HG03060 (cell line): ENCODE measurements around the gene SMURF2.

Experiments used
- ATAC-seq: cut with Tn5 transposase; IDR thresholded peaks from one replicate; pipeline ENCODE4 v1.9.1; 2021; ENCODE audit warnings: low read depth, moderate number of reproducible peaks; ENCODE audit not compliant: unreplicated experiment

Gene SMURF2

GRCh38 chr17:64506576-64507412 is 155.3 kb downstream of the SMURF2 start, which contains the start of gene CEP95:
Gene CEP95, plus strand, starts transcription at chr17:64506977. Its CDS starts 121 bp downstream, at chr17:64507098.
- peak; percentile 33 for ATAC-seq

- ATAC-seq = peak; percentile 42
These were observed 155.9 kb downstream of the SMURF2 start, which contains the start of gene DDX5 for GRCh38 chr17:64506201-64506575. Gene DDX5, minus strand, starts transcription at chr17:64506289. Its CDS starts 170 bp downstream, at chr17:64506119.

GRCh38 chr17:64505340-64506200 is 156.5 kb downstream of the SMURF2 start:
- no peak for ATAC-seq

- no peak for ATAC-seq
These were observed 157.3 kb downstream of the SMURF2 start for GRCh38 chr17:64504769-64505339.

GRCh38 chr17:64503821-64504768 is 158.0 kb downstream of the SMURF2 start:
- ATAC-seq = no peak

GRCh38 chr17:64503341-64503740 is 158.8 kb downstream of the SMURF2 start:
- ATAC-seq = no peak

GRCh38 chr17:64502809-64503208 is 159.3 kb downstream of the SMURF2 start:
- ATAC-seq = no peak

- ATAC-seq = no peak
These were observed 160.1 kb downstream of the SMURF2 start for GRCh38 chr17:64502021-64502420.

GRCh38 chr17:64500862-64501765 is 161.0 kb downstream of the SMURF2 start:
- ATAC-seq = no peak

- no peak for ATAC-seq
These were observed 161.6 kb downstream of the SMURF2 start for GRCh38 chr17:64500487-64500859.

GRCh38 chr17:64499805-64500486 is 162.2 kb downstream of the SMURF2 start:
- no peak for ATAC-seq

- ATAC-seq = no peak
These were observed 163.6 kb downstream of the SMURF2 start for GRCh38 chr17:64498308-64499203.

- ATAC-seq = no peak
These were observed 164.5 kb downstream of the SMURF2 start for GRCh38 chr17:64497565-64498035.

GRCh38 chr17:64496786-64497564 is 165.1 kb downstream of the SMURF2 start, which contains the start of gene POLG2:
Gene POLG2, minus strand, starts transcription at chr17:64497054. Its CDS starts 86 bp downstream, at chr17:64496968.
- ATAC-seq = peak; percentile 53

- no peak for ATAC-seq
These were observed 165.7 kb downstream of the SMURF2 start for GRCh38 chr17:64496348-64496785.
